NT2/D1 (cell line): ENCODE data around the gene SVEP1.

ENCODE experiments used
- DNase-seq: peaks from one replicate; pipeline ENCODE4 v3.0.0-alpha.2; 2011; ENCODE audit warnings: low read depth, low spot score
- H3K27me3 ChIP-seq: 2 replicates; pipeline ENCODE4 v1.6.0; 2011; ENCODE audit warnings: mild to moderate bottlenecking; ENCODE audit not compliant: insufficient read length, insufficient read depth
- H3K36me3 ChIP-seq: 2 replicates; pipeline ENCODE4 v1.6.1; 2011; ENCODE audit warnings: mild to moderate bottlenecking, low read length, mixed read lengths; ENCODE audit not compliant: insufficient read depth, insufficient read length
- H3K4me1 ChIP-seq: 2 replicates; pipeline ENCODE4 v1.5.1; 2011; ENCODE audit not compliant: insufficient read depth, insufficient read length
- H3K4me3 ChIP-seq: 2 replicates; pipeline ENCODE4 v1.5.1; 2011; ENCODE audit warnings: low read depth; ENCODE audit not compliant: insufficient read length
- H3K9ac ChIP-seq: 2 replicates; pipeline ENCODE4 v1.6.0; 2011; ENCODE audit warnings: low read depth; ENCODE audit not compliant: insufficient read length
- H3K9me3 ChIP-seq: 2 replicates; pipeline ENCODE4 v1.5.1; 2011; ENCODE audit warnings: mild to moderate bottlenecking, low read length; ENCODE audit not compliant: insufficient read depth
- SUZ12 ChIP-seq: IDR thresholded peaks from 2 replicates; pipeline ENCODE4 v1.6.1; 2011; ENCODE audit not compliant: insufficient read length, insufficient read depth; ENCODE audit errors: extremely low read depth
- YY1 ChIP-seq: IDR thresholded peaks from 2 replicates; pipeline ENCODE4 v1.6.1; 2011; ENCODE audit not compliant: insufficient read length, insufficient read depth
- ZNF274 ChIP-seq: IDR thresholded peaks from 2 replicates; pipeline ENCODE4 v1.6.1; 2011; ENCODE audit warnings: mild to moderate bottlenecking, low read depth, low read length

The SVEP1 gene

GRCh38 chr9:110575945-110576344 lies 3.6 kb downstream of the SVEP1 start:
- no peaks in the 10 kb centered on the region for H3K9me3 ChIP-seq
- TF ChIP-seq ZNF274: no peak
- TF ChIP-seq YY1: no peak
- no peak for TF ChIP-seq SUZ12
- no peak for DNase-seq
- no peak overlapping the region for H3K4me3 ChIP-seq
- H3K9ac ChIP-seq: no peak overlapping the region
- no peaks in the 10 kb centered on the region for H3K36me3 ChIP-seq
- peaks cover 40% of the 10 kb centered on the region for H3K27me3 ChIP-seq
- no peaks in the 10 kb centered on the region for H3K4me1 ChIP-seq

- no peak overlapping the region for H3K4me3 ChIP-seq
- H3K9me3 ChIP-seq: no peaks in the 10 kb centered on the region
- H3K36me3 ChIP-seq: no peaks in the 10 kb centered on the region
- H3K4me1 ChIP-seq: no peaks in the 10 kb centered on the region
- no peak overlapping the region for H3K9ac ChIP-seq
- TF ChIP-seq YY1: no peak
- no peak for TF ChIP-seq SUZ12
- TF ChIP-seq ZNF274: no peak
- no peak for DNase-seq
- peaks cover 32% of the 10 kb centered on the region for H3K27me3 ChIP-seq
Observed at GRCh38 chr9:110575169-110575568, 4.4 kb downstream of the SVEP1 start.

GRCh38 chr9:110573305-110573704 lies 6.2 kb downstream of the SVEP1 start:
- Histone ChIP-seq H3K9ac (no peak overlapping the region), H3K27me3 (peaks cover 14% of the 10 kb centered on the region), H3K4me3 (no peak overlapping the region), H3K9me3 (no peaks in the 10 kb centered on the region), H3K4me1 (no peaks in the 10 kb centered on the region), H3K36me3 (no peaks in the 10 kb centered on the region)
- TF ChIP-seq YY1 (no peak), SUZ12 (no peak), ZNF274 (no peak)
- no peak for DNase-seq

- no peak for DNase-seq
- H3K27me3 ChIP-seq: peaks cover under 1% of the 10 kb centered on the region
- H3K9ac ChIP-seq: no peak overlapping the region
- TF ChIP-seq YY1 (no peak), SUZ12 (no peak), ZNF274 (no peak)
- H3K9me3 ChIP-seq: no peaks in the 10 kb centered on the region
- no peaks in the 10 kb centered on the region for H3K4me1 ChIP-seq
- no peak overlapping the region for H3K4me3 ChIP-seq
- no peaks in the 10 kb centered on the region for H3K36me3 ChIP-seq
Observed at GRCh38 chr9:110571801-110572483, 7.6 kb downstream of the SVEP1 start.

DNA sequence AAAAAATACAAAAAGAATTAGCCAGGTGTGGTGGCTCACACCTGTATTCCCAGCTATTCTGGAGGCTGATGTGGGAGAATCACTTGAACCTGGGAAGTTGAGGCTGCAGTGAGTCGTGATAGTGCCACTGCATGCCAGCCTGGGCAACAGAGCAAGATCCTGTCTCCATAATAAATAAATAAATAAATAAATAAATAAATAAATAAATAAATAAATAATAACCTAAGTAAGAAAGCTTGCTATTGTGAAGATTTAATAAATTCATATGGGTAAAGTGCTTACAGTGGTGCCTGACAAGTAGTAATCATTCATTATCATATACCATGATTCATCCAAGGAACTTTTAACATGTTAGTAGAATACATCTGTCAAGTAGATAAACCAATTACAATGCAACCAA lies 13.4 kb downstream of the SVEP1 start:
- no peak for DNase-seq
- no peak overlapping the region for H3K4me3 ChIP-seq
- H3K27me3 ChIP-seq: no peaks in the 10 kb centered on the region
- H3K36me3 ChIP-seq: no peaks in the 10 kb centered on the region
- H3K9ac ChIP-seq: no peak overlapping the region
- no peaks in the 10 kb centered on the region for H3K9me3 ChIP-seq
- H3K4me1 ChIP-seq: no peaks in the 10 kb centered on the region
- TF ChIP-seq SUZ12 (no peak), ZNF274 (no peak), YY1 (no peak)

GRCh38 chr9:110561826-110562225 lies 17.7 kb downstream of the SVEP1 start:
- no peak overlapping the region for H3K4me3 ChIP-seq
- no peaks in the 10 kb centered on the region for H3K9me3 ChIP-seq
- TF ChIP-seq YY1 (no peak), SUZ12 (no peak), ZNF274 (no peak)
- H3K36me3 ChIP-seq: no peaks in the 10 kb centered on the region
- H3K4me1 ChIP-seq: no peaks in the 10 kb centered on the region
- no peak overlapping the region for H3K9ac ChIP-seq
- no peak for DNase-seq
- H3K27me3 ChIP-seq: no peaks in the 10 kb centered on the region

DNA sequence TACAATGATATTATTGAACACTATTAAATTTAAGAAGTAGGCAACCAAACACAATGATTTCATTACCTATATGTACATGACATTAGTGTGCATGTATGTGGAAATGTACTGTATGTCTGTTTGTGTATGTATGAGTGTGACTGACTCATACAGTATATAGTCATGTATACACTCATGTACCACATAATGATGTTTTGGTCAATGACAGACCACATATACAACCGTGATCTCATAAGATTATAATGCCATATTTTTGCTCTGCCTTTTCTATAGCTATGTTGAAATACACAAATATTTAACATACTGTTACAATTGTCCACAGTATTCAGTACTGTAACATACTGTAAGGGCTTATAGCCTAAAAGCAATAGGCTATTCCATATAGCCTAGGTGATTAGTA lies 19.7 kb downstream of the SVEP1 start:
- Histone ChIP-seq H3K9ac (no peak overlapping the region), H3K9me3 (no peaks in the 10 kb centered on the region), H3K27me3 (no peaks in the 10 kb centered on the region), H3K36me3 (no peaks in the 10 kb centered on the region), H3K4me1 (no peaks in the 10 kb centered on the region), H3K4me3 (no peak overlapping the region)
- no peak for DNase-seq
- TF ChIP-seq SUZ12 (no peak), ZNF274 (no peak), YY1 (no peak)
